ENCODE measurements around the gene ANO6.

GRCh38 chr12:45243963-45244362 lies 28.1 kb downstream of the ANO6 start:
- TF ChIP-seq YY1 (IDR thresholded peaks at IDR 0.05; ENCODE audit: insufficient read depth, insufficient read length) (no peak), ZNF274 (IDR thresholded peaks at IDR 0.05; ENCODE audit: low read depth, low read length) (no peak), SUZ12 (IDR thresholded peaks at IDR 0.05; ENCODE audit: extremely low read depth, insufficient read depth, insufficient read length) (no peak)
